SW480 (cell line): ENCODE data around the gene YTHDC1.
"Not testable (repeated sequence)": the region's sequence is repeated elsewhere in the genome, so short reads cannot be mapped to it uniquely, and the experiment has no call there.

ENCODE experiments used
- DNase-seq: peaks from one replicate; pipeline ENCODE4 v3.0.0-alpha.2; 2016; ENCODE audit warnings: low spot score

The YTHDC1 gene

DNA sequence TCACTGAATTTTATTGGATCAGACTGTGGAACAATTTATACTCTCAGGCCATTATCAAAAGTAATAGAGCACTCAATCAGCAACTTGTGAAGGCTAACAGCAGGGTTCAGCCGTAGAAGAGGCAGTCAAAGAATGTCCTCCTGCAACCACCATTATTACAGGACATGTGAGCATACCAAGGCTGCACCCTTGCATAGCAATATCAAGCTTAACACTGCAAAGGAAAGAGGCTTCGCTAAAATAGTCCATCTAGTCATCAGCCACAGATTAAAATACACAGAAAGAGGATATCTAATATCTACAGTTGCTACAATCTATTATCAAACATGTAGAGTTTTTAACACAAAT, 61.5 kb downstream of the YTHDC1 start:
- no peak for DNase-seq

GRCh38 chr4:68287704-68288392, 62.0 kb downstream of the YTHDC1 start:
- no peak for DNase-seq

DNA sequence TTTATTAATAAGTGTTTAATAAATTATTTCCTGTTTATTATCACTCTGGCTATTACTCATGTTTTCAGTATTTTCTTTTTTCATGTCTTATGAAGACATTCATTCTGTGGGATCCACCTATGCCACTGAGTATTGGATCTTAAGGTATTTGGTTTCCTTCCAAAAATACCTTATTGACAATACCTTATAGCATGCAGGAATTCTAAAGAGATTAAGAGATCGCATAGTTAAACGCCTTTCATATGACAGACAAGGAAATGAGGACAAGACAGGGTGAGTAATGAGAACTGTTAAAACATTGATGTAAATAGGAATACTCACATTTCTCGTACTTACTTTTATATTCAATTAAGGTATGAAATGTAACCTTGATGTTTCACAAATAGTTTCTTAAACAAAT, 66.2 kb downstream of the YTHDC1 start:
- DNase-seq: no peak

DNA sequence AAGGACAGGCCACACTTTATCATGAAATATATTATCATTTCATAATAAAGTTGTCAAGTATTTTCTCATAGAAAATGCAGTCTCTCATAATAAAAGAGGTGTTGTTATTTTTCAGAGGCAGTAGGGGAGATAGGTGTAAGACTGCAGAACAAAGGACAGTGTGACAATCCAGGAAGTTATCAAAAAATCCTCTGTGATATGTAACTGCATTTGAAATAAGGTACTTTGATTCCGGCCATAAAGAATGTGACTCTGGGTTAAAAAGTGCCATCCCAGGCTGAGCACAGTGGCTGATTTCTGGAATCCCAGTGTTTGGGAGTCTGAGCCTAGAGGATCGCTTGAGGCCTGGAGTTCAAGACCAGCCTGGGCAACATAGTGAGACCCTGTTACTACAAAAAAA, 66.8 kb downstream of the YTHDC1 start:
- no peak for DNase-seq

DNA sequence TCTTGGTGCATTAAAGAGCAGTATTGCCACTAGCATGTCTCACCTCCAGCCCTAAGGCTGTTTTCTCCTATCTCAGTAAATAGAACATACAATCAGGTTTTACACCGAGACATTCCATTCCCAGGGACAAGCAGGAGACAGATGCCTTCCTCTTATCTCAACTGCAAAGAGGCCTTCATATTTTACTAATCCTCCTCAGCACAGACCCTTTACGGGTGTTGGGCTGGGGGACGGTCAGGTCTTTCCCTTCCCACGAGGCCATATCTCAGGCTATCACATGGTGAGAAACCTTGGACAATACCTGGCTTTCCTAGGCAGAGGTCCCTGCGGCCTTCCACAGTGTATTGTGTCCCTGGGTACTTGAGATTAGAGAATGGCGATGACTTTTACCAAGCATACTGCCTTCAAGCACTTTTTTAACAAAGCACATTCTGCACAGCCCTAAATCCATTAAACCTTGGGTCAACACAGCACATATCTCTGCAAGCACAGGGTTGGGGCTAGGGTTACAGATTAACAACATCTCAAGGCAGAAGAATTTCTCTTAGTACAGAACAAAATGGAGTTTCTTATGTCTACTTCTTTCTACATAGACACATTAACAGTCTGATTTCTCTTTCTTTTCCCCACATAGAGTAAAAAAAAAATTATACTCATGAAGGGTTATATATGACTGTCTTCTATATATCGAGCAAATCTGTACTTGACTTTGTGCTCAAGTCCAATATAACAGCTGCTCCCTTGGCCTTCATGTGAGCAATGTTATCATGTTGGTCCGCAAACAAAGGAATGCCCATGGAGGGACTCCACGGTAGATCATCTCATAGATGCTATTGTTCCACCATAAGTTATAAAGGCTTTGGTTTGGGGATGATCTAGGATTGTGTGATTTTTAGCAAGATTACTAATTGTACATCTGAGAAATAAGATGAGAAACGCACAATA, 67.8 kb downstream of the YTHDC1 start:
- DNase-seq: not testable (repeated sequence)

GRCh38 chr4:68278029-68278428, 71.9 kb downstream of the YTHDC1 start:
- DNase-seq: no peak

GRCh38 chr4:68277627-68278026, 72.3 kb downstream of the YTHDC1 start:
- no peak for DNase-seq

DNA sequence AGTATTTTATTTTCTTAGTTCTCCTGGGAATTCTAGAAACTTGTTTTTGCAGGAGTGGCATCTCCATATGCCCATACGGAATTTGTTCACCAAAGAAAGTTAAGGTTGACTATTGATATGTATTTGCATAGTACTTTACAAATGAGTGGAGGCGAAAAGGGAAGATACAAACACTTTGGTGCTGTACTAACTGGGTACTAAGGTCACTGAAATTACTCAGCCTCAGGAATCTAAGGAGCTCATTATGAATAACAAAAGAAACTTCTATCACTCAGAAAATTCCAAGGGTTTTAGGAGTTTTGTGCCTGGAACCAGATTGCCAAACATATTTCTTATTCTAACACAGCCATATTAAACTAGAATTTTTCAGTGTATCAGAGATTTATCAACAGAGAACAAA, 77.0 kb downstream of the YTHDC1 start:
- no peak for DNase-seq

- DNase-seq: no peak
These were observed 77.5 kb downstream of the YTHDC1 start for GRCh38 chr4:68272380-68272779.

DNA sequence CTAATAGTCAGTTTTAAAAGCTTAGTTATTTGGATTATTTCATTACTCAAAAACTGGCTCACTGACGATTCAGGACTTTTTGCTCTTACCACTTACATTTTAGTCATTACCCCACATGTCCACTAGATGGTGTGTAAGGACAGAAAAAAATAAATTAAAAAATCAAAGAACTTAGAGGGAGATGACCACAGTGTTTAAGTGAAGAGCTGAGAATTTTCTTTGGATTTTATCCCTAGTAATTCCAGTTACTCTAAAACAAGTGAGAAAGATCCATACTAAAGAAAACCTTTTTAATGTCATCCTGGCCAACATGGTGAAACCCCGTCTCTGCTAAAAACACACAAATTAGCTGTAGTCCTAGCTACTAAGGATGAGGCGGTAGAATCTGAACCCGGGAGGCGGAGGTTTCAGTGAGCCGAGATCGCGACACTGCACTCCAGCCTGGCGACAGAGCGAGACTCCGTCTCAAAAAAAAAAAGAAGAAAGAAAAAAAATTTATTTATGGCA, 78.0 kb downstream of the YTHDC1 start:
- DNase-seq: peak; percentile 43

- DNase-seq: no peak
These were observed 82.4 kb downstream of the YTHDC1 start for GRCh38 chr4:68267433-68267944.

DNA sequence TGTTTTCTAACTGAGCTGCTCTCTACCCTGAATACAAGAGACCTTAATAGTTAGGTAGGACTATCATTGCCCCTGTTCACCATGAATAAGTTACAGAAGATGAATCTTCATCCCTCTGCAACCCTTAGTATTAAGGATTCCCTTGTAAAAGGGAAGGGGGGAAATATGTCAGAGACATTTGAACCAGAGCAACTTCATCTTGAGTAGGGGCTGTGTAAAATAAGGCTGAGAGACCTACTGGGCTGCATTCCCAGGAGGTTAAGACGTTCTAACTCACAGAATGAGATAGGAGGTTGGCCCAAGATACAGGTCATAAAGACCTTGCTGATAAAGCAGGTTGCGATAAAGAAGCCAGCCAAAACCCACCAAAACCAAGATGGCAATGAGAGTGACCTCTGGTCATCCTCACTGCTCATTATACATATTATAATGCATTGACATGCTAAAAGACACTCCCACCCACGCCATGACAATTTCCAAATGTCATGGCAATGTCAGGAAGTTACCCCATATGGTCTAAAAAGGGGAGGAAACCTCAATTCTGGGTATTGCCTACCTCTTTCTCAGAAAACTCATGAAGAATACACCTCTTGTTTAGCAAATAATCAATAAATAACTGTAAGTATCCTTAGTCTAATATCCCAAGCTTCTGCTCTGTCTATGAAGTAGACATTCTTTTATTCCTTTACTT, 84.9 kb downstream of the YTHDC1 start:
- no peak for DNase-seq
